Osteocyte (in vitro differentiated cells): ENCODE results near the gene PHC2. TPM values are rescaled to one million over a fixed set of nuclear protein-coding genes. Genes with fewer than 3 reads are reported as not detected.

Source experiments
- DNase-seq: peaks from one replicate; pipeline ENCODE4 v3.0.0; 2021; ENCODE audit warnings: mixed read lengths; ENCODE audit not compliant: unreplicated experiment; ENCODE audit errors: extremely low spot score
- H3K27ac Mint-ChIP-seq: one replicate; pipeline ENCODE4 v1.8.0; 2021; ENCODE audit warnings: mild to moderate bottlenecking, mixed read lengths; ENCODE audit not compliant: unreplicated experiment
- H3K27me3 Mint-ChIP-seq: one replicate; pipeline ENCODE4 v1.8.0; 2021; ENCODE audit warnings: mixed read lengths; ENCODE audit not compliant: unreplicated experiment
- H3K36me3 Mint-ChIP-seq: one replicate; pipeline ENCODE4 v1.8.0; 2021; ENCODE audit warnings: mixed read lengths; ENCODE audit not compliant: unreplicated experiment
- H3K4me1 Mint-ChIP-seq: one replicate; pipeline ENCODE4 v1.8.0; 2021; ENCODE audit warnings: mixed read lengths; ENCODE audit not compliant: unreplicated experiment
- H3K4me3 Mint-ChIP-seq: one replicate; pipeline ENCODE4 v1.8.0; 2021; ENCODE audit warnings: mild to moderate bottlenecking, moderate library complexity, mixed read lengths; ENCODE audit not compliant: unreplicated experiment
- H3K9me3 Mint-ChIP-seq: one replicate; pipeline ENCODE4 v1.8.0; 2021; ENCODE audit warnings: mixed read lengths; ENCODE audit not compliant: unreplicated experiment
- CTCF ChIP-seq: fragments of 200-600 bp; sonication (generic); IDR thresholded peaks from 2 replicates; pipeline ENCODE4 v1.5.0; 2021; ENCODE audit warnings: antibody characterized with exemption, mild to moderate bottlenecking, moderate library complexity
- total RNA-seq: library from RNA; stranded (reverse); gene quantifications from 2 replicates; pipeline ENCODE4 v1.2.1, GENCODE V29; 2021

Gene PHC2
- total RNA-seq, 1 donor from 2014 or later: 160 TPM

- Mint-ChIP-seq H3K4me3 (peak overlapping the region; percentile 42), H3K27me3 (no peaks in the 10 kb centered on the region), H3K4me1 (peaks cover 31% of the 10 kb centered on the region), H3K9me3 (no peaks in the 10 kb centered on the region), H3K27ac (no peak overlapping the region), H3K36me3 (peaks cover 25% of the 10 kb centered on the region)
- TF ChIP-seq CTCF: no peak
- DNase-seq: no peak
Observed at GRCh38 chr1:33351281-33351660, 79.6 kb downstream of the PHC2 start.

GRCh38 chr1:33350611-33351280, 80.1 kb downstream of the PHC2 start:
- Mint-ChIP-seq H3K4me1 (peaks cover 36% of the 10 kb centered on the region), H3K4me3 (peak overlapping the region; percentile 82), H3K36me3 (peaks cover 25% of the 10 kb centered on the region), H3K27me3 (no peaks in the 10 kb centered on the region), H3K27ac (peak overlapping the region; percentile 77), H3K9me3 (no peaks in the 10 kb centered on the region)
- TF ChIP-seq CTCF: no peak
- no peak for DNase-seq

- TF ChIP-seq CTCF: no peak
- Mint-ChIP-seq H3K27me3 (no peaks in the 10 kb centered on the region), H3K9me3 (no peaks in the 10 kb centered on the region), H3K36me3 (peaks cover 21% of the 10 kb centered on the region), H3K4me1 (peaks cover 43% of the 10 kb centered on the region), H3K4me3 (peak overlapping the region; percentile 82), H3K27ac (peak overlapping the region; percentile 77)
- peak; percentile 92 for DNase-seq
Observed at GRCh38 chr1:33349778-33350610, 80.9 kb downstream of the PHC2 start.

GRCh38 chr1:33349081-33349759, 81.7 kb downstream of the PHC2 start:
- H3K27me3 Mint-ChIP-seq: no peaks in the 10 kb centered on the region
- TF ChIP-seq CTCF: no peak
- no peaks in the 10 kb centered on the region for H3K9me3 Mint-ChIP-seq

GRCh38 chr1:33348676-33349080, 82.2 kb downstream of the PHC2 start:
- no peaks in the 10 kb centered on the region for H3K9me3 Mint-ChIP-seq
- no peaks in the 10 kb centered on the region for H3K27me3 Mint-ChIP-seq
- H3K36me3 Mint-ChIP-seq: peaks cover 31% of the 10 kb centered on the region
- H3K27ac Mint-ChIP-seq: peak overlapping the region; percentile 90
- TF ChIP-seq CTCF: no peak
- peaks cover 55% of the 10 kb centered on the region for H3K4me1 Mint-ChIP-seq
- H3K4me3 Mint-ChIP-seq: peak overlapping the region; percentile 84
- no peak for DNase-seq

More at GRCh38 chr1:33349081-33349759, 81.7 kb downstream of the PHC2 start:
- Mint-ChIP-seq H3K4me3 (peak overlapping the region; percentile 84), H3K27ac (peak overlapping the region; percentile 90), H3K4me1 (peaks cover 50% of the 10 kb centered on the region), H3K36me3 (peaks cover 27% of the 10 kb centered on the region)
- DNase-seq: no peak
